K562 (cell line): ENCODE measurements around the gene MXRA7. TPM values are rescaled to one million over a fixed set of nuclear protein-coding genes. Genes with fewer than 3 reads are reported as not detected.
A peak's percentile ranks its signal among the peaks of the same experiment; 100 is the strongest.

Experiments
- ARID1B ChIP-seq: fragments of 450-650 bp; IDR thresholded peaks from 2 replicates; pipeline ENCODE4 v1.6.1; 2016; ENCODE audit warnings: antibody characterized with exemption, mild to moderate bottlenecking, inconsistent platforms
- BCL6 ChIP-seq: fragments of 250-450 bp; sonication (Bioruptor Pico); IDR thresholded peaks from 2 replicates; pipeline ENCODE4 v1.4.0; 2020
- CHD2 ChIP-seq: IDR thresholded peaks from 2 replicates; pipeline ENCODE4 v1.6.1; 2011; ENCODE audit warnings: low read depth, low read length
- CREBBP ChIP-seq: IDR thresholded peaks from one replicate; pipeline ENCODE4 v1.6.1; 2012; ENCODE audit warnings: low read depth, mild to moderate bottlenecking, control low read depth, inconsistent platforms, low read length
- E2F3 ChIP-seq: fragments of 250-450 bp; sonication (Bioruptor Pico); IDR thresholded peaks from 2 replicates; pipeline ENCODE4 v1.4.0; 2020; ENCODE audit warnings: mild to moderate bottlenecking
- ELF2 ChIP-seq: fragments of 250-450 bp; sonication (Bioruptor Pico); IDR thresholded peaks from 2 replicates; pipeline ENCODE4 v1.5.0; 2021; ENCODE audit warnings: mild to moderate bottlenecking
- EWSR1 ChIP-seq: fragments of 450-650 bp; IDR thresholded peaks from 2 replicates; pipeline ENCODE4 v1.6.1; 2018; ENCODE audit warnings: borderline replicate concordance, mild to moderate bottlenecking, low read depth, moderate library complexity; ENCODE audit not compliant: partially characterized antibody
- GABPB2 ChIP-seq: fragments of 250-450 bp; sonication (Bioruptor Pico); conservative IDR thresholded peaks from 2 replicates; pipeline ENCODE4 v1.5.1; 2021; ENCODE audit warnings: mild to moderate bottlenecking
- HMG20B ChIP-seq: fragments of 250-450 bp; sonication (Bioruptor Pico); IDR thresholded peaks from 2 replicates; pipeline ENCODE4 v1.5.0; 2021; ENCODE audit warnings: mild to moderate bottlenecking
- KAT2B ChIP-seq: IDR thresholded peaks from one replicate; pipeline ENCODE4 v1.6.1; 2012; ENCODE audit warnings: low read depth, mild to moderate bottlenecking, control low read depth, inconsistent platforms, low read length, moderate library complexity
- KLF1 ChIP-seq: fragments of 450-650 bp; IDR thresholded peaks from 2 replicates; pipeline ENCODE4 v1.6.1; 2016; ENCODE audit warnings: missing genetic modification characterization, missing compliant biosample characterization
- MAFG ChIP-seq: fragments of 450-650 bp; conservative IDR thresholded peaks from 2 replicates; pipeline ENCODE4 v1.6.1; 2016; ENCODE audit warnings: missing genetic modification characterization, missing compliant biosample characterization
- NR1H2 ChIP-seq: sonication (generic); formaldehyde crosslinking; IDR thresholded peaks from 2 replicates; pipeline ENCODE4 v1.4.0; 2020; ENCODE audit warnings: mild to moderate bottlenecking, missing genetic modification reagents
- POLR2AphosphoS2 ChIP-seq: IDR thresholded peaks from 2 replicates; pipeline ENCODE4 v1.6.1; 2012; ENCODE audit warnings: low read length, improper control_type of control experiment
- POLR3G ChIP-seq: IDR thresholded peaks from 2 replicates; pipeline ENCODE4 v1.6.1; 2011; ENCODE audit not compliant: insufficient read length, insufficient replicate concordance; ENCODE audit errors: extremely low read depth
- RBM39 ChIP-seq: fragments of 200-400 bp; formaldehyde crosslinking; optimal IDR thresholded peaks from 2 replicates; pipeline ENCODE3; 2018; ENCODE audit warnings: low read depth, low read length
- SMC3 ChIP-seq: conservative IDR thresholded peaks from 2 replicates; pipeline ENCODE4 v1.6.1; 2011; ENCODE audit warnings: low read depth, low read length, improper control_type of control experiment; ENCODE audit not compliant: insufficient read depth
- TFAM ChIP-seq: fragments of 250-450 bp; sonication (Bioruptor Pico); conservative IDR thresholded peaks from 2 replicates; pipeline ENCODE4 v1.5.0; 2021; ENCODE audit warnings: mild to moderate bottlenecking, moderate library complexity
- TRIM28 ChIP-seq: fragments of 450-650 bp; IDR thresholded peaks from 2 replicates; pipeline ENCODE4 v1.6.1; 2017
- ZEB2 ChIP-seq: fragments of 450-650 bp; IDR thresholded peaks from 2 replicates; pipeline ENCODE4 v1.6.1; 2016
- ZKSCAN1 ChIP-seq: fragments of 150-350 bp; IDR thresholded peaks from 2 replicates; pipeline ENCODE4 v1.6.1; 2016; ENCODE audit warnings: low read depth, low read length
- ZNF197 ChIP-seq: fragments of 200-800 bp; sonication (Bioruptor generic); IDR thresholded peaks from 2 replicates; pipeline ENCODE4 v1.6.1; 2016; ENCODE audit warnings: low read depth, missing genetic modification characterization, missing compliant biosample characterization
- ZNF212 ChIP-seq: fragments of 450-650 bp; formaldehyde crosslinking; IDR thresholded peaks from 2 replicates; pipeline ENCODE4 v1.4.0; 2020; ENCODE audit warnings: mild to moderate bottlenecking
- ZNF253 ChIP-seq: fragments of 250-450 bp; sonication (Bioruptor Pico); conservative IDR thresholded peaks from 2 replicates; pipeline ENCODE4 v1.6.1; 2021; ENCODE audit warnings: mild to moderate bottlenecking
- polyA plus RNA-seq, 8 experiments: library from polyadenylated mRNA; depleted of rRNA in 4 of 8; stranded (reverse) in 5 of 8; unstranded in 3 of 8; fragments of >200 nt; fragmentation: Nextera tagmentation in 2 of 8; fragmentation: Illumina TruSeq in 1 of 8; extraction: Ambion mirVana in 2 of 8; extraction: Trizol in 1 of 8; gene quantifications; 2 replicates each; pipeline versions ENCODE4 v1.2.1 to v1.2.3, GENCODE V29; 2011 to 2014; ENCODE audit warnings: inconsistent platforms in 1 of 8, missing spikeins in 1 of 8
- total RNA-seq, 7 experiments: library from RNA; depleted of rRNA in 6 of 7; stranded (reverse); fragments of >200 nt in 6 of 7; fragmentation: Illumina TruSeq in 2 of 7; extraction: Trizol in 2 of 7; gene quantifications; 2 replicates each; pipeline versions ENCODE4 v1.2.1 to v1.2.3, GENCODE V29; 2011 to 2021; ENCODE audit warnings: low replicate concordance in 1 of 7
- TF ChIP-seq, protein P1 (sequence below), 2 experiments: fragments of 250-450 bp in 1 of 2; fragments of 450-650 bp in 1 of 2; sonication (Bioruptor Pico) in 1 of 2; IDR thresholded peaks; 2 replicates each; pipeline versions ENCODE4 v1.6.1 to v1.8.0; 2016 to 2021; ENCODE audit warnings: mild to moderate bottlenecking in 2 of 2, moderate library complexity in 2 of 2, missing compliant biosample characterization in 1 of 2, missing genetic modification characterization in 1 of 2
- TF ChIP-seq, protein P2 (sequence below): fragments of 250-450 bp; sonication (Bioruptor Pico); IDR thresholded peaks from 2 replicates; pipeline ENCODE4 v1.5.0; 2021
- TF ChIP-seq, protein P3 (sequence below): fragments of 450-650 bp; formaldehyde crosslinking; IDR thresholded peaks from 2 replicates; pipeline ENCODE4 v1.4.0; 2020; ENCODE audit warnings: mild to moderate bottlenecking, moderate library complexity
- TF ChIP-seq, protein P4 (sequence below): fragments of 450-650 bp; formaldehyde crosslinking; IDR thresholded peaks from 2 replicates; pipeline ENCODE4 v1.4.0; 2020; ENCODE audit warnings: mild to moderate bottlenecking, moderate library complexity

The MXRA7 gene
- total and polyA plus RNA-seq, 9 of the 15 experiments (the other 6 are each of a cell fraction or from before 2014, with no cell fraction given): 2.6 to 38.4 (median 14.3) TPM

DNA sequence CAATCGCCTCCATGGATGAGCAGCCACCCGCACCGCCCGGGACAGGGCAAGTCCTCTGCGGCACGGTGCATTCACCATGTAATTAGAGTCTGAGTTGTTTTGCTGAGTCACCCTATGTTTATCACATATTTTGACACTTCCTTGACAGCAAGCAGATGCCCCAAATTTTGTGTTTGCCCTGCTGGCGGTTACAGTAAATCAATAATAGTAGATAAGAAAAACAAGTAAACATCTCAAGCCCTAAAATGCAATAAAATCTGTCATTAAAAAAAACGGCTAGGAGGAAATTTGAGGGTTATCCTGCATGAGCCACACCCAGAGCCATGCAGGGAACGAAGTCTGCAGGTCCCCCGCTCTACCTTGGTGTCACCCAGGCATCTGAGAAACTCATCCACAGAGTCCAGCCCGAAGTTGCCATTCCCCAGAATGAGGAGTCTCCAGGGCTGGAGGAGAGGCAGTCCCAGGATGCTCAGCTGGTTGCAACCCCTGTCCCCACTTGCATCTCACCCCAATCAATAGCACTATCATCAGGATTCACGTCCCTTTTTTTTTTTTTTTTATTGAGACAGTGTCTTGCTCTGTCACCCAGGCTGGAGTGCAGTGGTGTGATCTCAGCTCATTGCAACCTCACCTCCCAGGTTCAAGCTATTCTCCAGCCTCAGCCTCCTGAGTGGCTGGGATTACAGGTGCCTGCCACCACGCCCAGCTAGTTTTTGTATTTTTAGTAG lies 50.7 kb downstream of the MXRA7 start (continued):
- TF ChIP-seq, protein P1, sequence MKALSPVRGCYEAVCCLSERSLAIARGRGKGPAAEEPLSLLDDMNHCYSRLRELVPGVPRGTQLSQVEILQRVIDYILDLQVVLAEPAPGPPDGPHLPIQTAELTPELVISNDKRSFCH (CRISPR knock-in tag; IDR thresholded peaks at IDR 0.05): no peak
- TF ChIP-seq, protein P1 (tag; IDR thresholded peaks at IDR 0.05): no peak
- TF ChIP-seq ARID1B: peak; percentile 84
- no peak for TF ChIP-seq KLF1 (tag)
- no peak for TF ChIP-seq KAT2B
- no peak for TF ChIP-seq POLR3G
- no peak for TF ChIP-seq ZNF253 (CRISPR knock-in tag)
- no peak for TF ChIP-seq SMC3
- no peak for TF ChIP-seq TFAM (CRISPR knock-in tag)
- no peak for TF ChIP-seq EWSR1
- no peak for TF ChIP-seq ELF2 (CRISPR knock-in tag)
- TF ChIP-seq ZKSCAN1: no peak
- TF ChIP-seq ZEB2: peak; percentile 59; the same call in 1 of the 2 replicates
- TF ChIP-seq E2F3: no peak
- peak; percentile 100 for TF ChIP-seq MAFG (tag)
- no peak for TF ChIP-seq NR1H2 (CRISPR knock-in tag)
- no peak for TF ChIP-seq CHD2
- TF ChIP-seq POLR2AphosphoS2: no peak
- no peak for TF ChIP-seq HMG20B (CRISPR knock-in tag)
- TF ChIP-seq TRIM28: no peak
- TF ChIP-seq ZNF212: no peak
- peak; percentile 52; the same call in 1 of the 2 replicates for TF ChIP-seq ZNF197 (CRISPR knock-in tag)
- TF ChIP-seq, protein P2, sequence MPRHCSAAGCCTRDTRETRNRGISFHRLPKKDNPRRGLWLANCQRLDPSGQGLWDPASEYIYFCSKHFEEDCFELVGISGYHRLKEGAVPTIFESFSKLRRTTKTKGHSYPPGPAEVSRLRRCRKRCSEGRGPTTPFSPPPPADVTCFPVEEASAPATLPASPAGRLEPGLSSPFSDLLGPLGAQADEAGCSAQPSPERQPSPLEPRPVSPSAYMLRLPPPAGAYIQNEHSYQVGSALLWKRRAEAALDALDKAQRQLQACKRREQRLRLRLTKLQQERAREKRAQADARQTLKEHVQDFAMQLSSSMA (CRISPR knock-in tag): no peak
- TF ChIP-seq, protein P3, sequence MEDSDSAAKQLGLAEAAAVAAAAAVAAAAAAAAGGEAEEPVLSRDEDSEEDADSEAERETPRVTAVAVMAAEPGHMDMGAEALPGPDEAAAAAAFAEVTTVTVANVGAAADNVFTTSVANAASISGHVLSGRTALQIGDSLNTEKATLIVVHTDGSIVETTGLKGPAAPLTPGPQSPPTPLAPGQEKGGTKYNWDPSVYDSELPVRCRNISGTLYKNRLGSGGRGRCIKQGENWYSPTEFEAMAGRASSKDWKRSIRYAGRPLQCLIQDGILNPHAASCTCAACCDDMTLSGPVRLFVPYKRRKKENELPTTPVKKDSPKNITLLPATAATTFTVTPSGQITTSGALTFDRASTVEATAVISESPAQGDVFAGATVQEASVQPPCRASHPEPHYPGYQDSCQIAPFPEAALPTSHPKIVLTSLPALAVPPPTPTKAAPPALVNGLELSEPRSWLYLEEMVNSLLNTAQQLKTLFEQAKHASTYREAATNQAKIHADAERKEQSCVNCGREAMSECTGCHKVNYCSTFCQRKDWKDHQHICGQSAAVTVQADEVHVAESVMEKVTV (CRISPR knock-in tag): no peak
- TF ChIP-seq GABPB2: no peak
- TF ChIP-seq, protein P4, sequence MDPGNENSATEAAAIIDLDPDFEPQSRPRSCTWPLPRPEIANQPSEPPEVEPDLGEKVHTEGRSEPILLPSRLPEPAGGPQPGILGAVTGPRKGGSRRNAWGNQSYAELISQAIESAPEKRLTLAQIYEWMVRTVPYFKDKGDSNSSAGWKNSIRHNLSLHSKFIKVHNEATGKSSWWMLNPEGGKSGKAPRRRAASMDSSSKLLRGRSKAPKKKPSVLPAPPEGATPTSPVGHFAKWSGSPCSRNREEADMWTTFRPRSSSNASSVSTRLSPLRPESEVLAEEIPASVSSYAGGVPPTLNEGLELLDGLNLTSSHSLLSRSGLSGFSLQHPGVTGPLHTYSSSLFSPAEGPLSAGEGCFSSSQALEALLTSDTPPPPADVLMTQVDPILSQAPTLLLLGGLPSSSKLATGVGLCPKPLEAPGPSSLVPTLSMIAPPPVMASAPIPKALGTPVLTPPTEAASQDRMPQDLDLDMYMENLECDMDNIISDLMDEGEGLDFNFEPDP (CRISPR knock-in tag): no peak
- TF ChIP-seq RBM39: no peak
- no peak for TF ChIP-seq CREBBP
- no peak for TF ChIP-seq BCL6 (CRISPR knock-in tag)
